GM19023 (cell line): ENCODE results near the gene CLCNKB.
"Not testable (repeated sequence)": the region's sequence is repeated elsewhere in the genome, so short reads cannot be mapped to it uniquely, and the experiment has no call there.

Experiments used
- ATAC-seq: cut with Tn5 transposase; IDR thresholded peaks from one replicate; pipeline ENCODE4 v1.9.1; 2021; ENCODE audit warnings: mild to moderate bottlenecking, moderate library complexity; ENCODE audit not compliant: unreplicated experiment

CLCNKB gene

GRCh38 chr1:16043521-16043920 is at the start of gene CLCNKB:
Gene CLCNKB, plus strand, starts transcription at chr1:16043782. Its CDS starts 711 bp downstream, at chr1:16044493.
- ATAC-seq = no peak

- ATAC-seq = no peak
Observed at GRCh38 chr1:15994081-15994480, 49.5 kb upstream of the CLCNKB start.

GRCh38 chr1:15994590-15995351 is 48.8 kb upstream of the CLCNKB start:
- no peak for ATAC-seq

GRCh38 chr1:15997076-15997585 is 46.5 kb upstream of the CLCNKB start:
- no peak for ATAC-seq

- ATAC-seq = no peak
Observed at GRCh38 chr1:15997637-15998280, 45.8 kb upstream of the CLCNKB start.

GRCh38 chr1:15998929-15999328 is 44.7 kb upstream of the CLCNKB start:
- ATAC-seq = no peak

GRCh38 chr1:16001274-16001673 is 42.3 kb upstream of the CLCNKB start:
- not testable (repeated sequence) for ATAC-seq

- no peak for ATAC-seq
Observed at GRCh38 chr1:16005597-16005996, 38.0 kb upstream of the CLCNKB start.

GRCh38 chr1:16006010-16006409 is 37.6 kb upstream of the CLCNKB start:
- ATAC-seq = no peak

- ATAC-seq = no peak
Observed at GRCh38 chr1:16006552-16007485, 36.8 kb upstream of the CLCNKB start.

GRCh38 chr1:16007671-16008341 is 35.8 kb upstream of the CLCNKB start:
- no peak for ATAC-seq

GRCh38 chr1:16009030-16009460 is 34.5 kb upstream of the CLCNKB start:
- ATAC-seq = no peak

- ATAC-seq = no peak
Observed at GRCh38 chr1:16009678-16010077, 33.9 kb upstream of the CLCNKB start.

- no peak for ATAC-seq
Observed at GRCh38 chr1:16010837-16011236, 32.7 kb upstream of the CLCNKB start.

- ATAC-seq = no peak
Observed at GRCh38 chr1:16011936-16012589, 31.5 kb upstream of the CLCNKB start.

GRCh38 chr1:16012590-16013219 is 30.9 kb upstream of the CLCNKB start:
- ATAC-seq = no peak

GRCh38 chr1:16013220-16013907 is 30.2 kb upstream of the CLCNKB start:
- ATAC-seq = no peak

GRCh38 chr1:16013908-16014258 is 29.7 kb upstream of the CLCNKB start:
- ATAC-seq = no peak
